ENCODE data around the gene UBQLN1.

DNA sequence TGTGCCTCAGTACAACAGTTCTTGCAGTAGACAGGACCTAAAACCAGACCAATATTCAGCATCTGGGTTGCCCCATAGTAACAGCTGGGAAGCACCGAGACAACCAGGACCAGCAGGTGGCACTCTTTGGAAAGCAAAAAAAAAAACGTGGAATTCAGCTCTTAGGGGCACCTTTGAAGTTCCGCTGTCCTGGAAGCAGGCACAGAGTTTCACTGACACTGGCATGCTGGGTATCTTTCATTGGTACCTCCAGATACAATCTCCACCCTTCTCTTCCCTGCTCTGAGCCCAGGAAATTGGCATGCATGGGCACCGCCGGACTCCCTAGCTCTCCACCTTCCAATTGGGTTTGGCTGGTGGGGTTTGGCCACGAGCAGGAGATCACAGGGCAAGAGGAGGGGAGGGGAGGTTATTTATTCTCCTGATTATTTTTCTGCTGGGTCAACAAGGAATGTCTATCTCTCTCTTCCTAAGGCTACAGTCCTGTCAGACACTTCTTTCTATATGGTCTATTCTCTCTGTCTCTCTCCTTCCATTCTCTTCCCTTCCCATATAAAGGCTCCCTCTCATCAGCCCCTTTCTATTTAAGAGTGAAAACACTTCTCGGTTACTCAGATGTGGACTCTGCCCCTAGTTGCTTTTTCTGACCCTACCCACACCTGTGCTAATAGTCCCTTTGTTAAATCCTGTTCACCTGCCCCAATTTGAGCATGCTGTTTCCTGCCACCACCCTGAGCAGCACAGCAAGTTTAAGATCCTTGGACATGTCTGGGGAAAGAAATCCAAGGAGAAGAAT lies 86.7 kb downstream of the UBQLN1 start:
- no peak for TF ChIP-seq SIRT6 (IDR thresholded peaks at IDR 0.05; ENCODE audit: low read depth, low read length)
- TF ChIP-seq, protein P1, sequence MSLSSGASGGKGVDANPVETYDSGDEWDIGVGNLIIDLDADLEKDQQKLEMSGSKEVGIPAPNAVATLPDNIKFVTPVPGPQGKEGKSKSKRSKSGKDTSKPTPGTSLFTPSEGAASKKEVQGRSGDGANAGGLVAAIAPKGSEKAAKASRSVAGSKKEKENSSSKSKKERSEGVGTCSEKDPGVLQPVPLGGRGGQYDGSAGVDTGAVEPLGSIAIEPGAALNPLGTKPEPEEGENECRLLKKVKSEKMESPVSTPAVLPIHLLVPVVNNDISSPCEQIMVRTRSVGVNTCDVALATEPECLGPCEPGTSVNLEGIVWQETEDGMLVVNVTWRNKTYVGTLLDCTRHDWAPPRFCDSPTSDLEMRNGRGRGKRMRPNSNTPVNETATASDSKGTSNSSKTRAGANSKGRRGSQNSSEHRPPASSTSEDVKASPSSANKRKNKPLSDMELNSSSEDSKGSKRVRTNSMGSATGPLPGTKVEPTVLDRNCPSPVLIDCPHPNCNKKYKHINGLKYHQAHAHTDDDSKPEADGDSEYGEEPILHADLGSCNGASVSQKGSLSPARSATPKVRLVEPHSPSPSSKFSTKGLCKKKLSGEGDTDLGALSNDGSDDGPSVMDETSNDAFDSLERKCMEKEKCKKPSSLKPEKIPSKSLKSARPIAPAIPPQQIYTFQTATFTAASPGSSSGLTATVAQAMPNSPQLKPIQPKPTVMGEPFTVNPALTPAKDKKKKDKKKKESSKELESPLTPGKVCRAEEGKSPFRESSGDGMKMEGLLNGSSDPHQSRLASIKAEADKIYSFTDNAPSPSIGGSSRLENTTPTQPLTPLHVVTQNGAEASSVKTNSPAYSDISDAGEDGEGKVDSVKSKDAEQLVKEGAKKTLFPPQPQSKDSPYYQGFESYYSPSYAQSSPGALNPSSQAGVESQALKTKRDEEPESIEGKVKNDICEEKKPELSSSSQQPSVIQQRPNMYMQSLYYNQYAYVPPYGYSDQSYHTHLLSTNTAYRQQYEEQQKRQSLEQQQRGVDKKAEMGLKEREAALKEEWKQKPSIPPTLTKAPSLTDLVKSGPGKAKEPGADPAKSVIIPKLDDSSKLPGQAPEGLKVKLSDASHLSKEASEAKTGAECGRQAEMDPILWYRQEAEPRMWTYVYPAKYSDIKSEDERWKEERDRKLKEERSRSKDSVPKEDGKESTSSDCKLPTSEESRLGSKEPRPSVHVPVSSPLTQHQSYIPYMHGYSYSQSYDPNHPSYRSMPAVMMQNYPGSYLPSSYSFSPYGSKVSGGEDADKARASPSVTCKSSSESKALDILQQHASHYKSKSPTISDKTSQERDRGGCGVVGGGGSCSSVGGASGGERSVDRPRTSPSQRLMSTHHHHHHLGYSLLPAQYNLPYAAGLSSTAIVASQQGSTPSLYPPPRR (CRISPR knock-in tag; IDR thresholded peaks at IDR 0.05; ENCODE audit: borderline replicate concordance), result no peak
- no peak for TF ChIP-seq TOE1 (IDR thresholded peaks at IDR 0.05; ENCODE audit: borderline replicate concordance)
- TF ChIP-seq TOE1 (CRISPR knock-in tag; IDR thresholded peaks at IDR 0.05; ENCODE audit: borderline replicate concordance, low read depth), result no peak
- no peak for TF ChIP-seq ZNF274 (IDR thresholded peaks at IDR 0.05; ENCODE audit: borderline replicate concordance, low read depth, low read length)
- TF ChIP-seq CTCF (IDR thresholded peaks at IDR 0.05 in 2 of 3, conservative IDR thresholded peaks at IDR 0.05 in 1 of 3; ENCODE audit: insufficient read depth in 2 of 3, low read depth in 1 of 3, low read length in 3 of 3), result peak; percentile 53 to 68 (median 65); a peak in 5 of 6 replicates
- TF ChIP-seq, protein P2, sequence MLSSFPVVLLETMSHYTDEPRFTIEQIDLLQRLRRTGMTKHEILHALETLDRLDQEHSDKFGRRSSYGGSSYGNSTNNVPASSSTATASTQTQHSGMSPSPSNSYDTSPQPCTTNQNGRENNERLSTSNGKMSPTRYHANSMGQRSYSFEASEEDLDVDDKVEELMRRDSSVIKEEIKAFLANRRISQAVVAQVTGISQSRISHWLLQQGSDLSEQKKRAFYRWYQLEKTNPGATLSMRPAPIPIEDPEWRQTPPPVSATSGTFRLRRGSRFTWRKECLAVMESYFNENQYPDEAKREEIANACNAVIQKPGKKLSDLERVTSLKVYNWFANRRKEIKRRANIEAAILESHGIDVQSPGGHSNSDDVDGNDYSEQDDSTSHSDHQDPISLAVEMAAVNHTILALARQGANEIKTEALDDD (IDR thresholded peaks at IDR 0.05), result no peak
- no peak for TF ChIP-seq ZNF785 (CRISPR knock-in tag; IDR thresholded peaks at IDR 0.05)
- no peak for TF ChIP-seq NFE2 (IDR thresholded peaks at IDR 0.05; ENCODE audit: low read depth)
- TF ChIP-seq CREM (IDR thresholded peaks at IDR 0.05; ENCODE audit: low read depth), result no peak
- no peak for TF ChIP-seq JUN (IDR thresholded peaks at IDR 0.05; ENCODE audit: borderline replicate concordance, low read depth, low read length)
- no peak for TF ChIP-seq JUN (CRISPR knock-in tag; IDR thresholded peaks at IDR 0.05; ENCODE audit: borderline replicate concordance)
- no peak for TF ChIP-seq NELFE (IDR thresholded peaks at IDR 0.05; ENCODE audit: insufficient read depth, insufficient read length)

Data from K562 (cell line).